GM12801 (cell line): ENCODE results near the gene CCL21.

Experiments used
- CTCF ChIP-seq: IDR thresholded peaks from one replicate; pipeline ENCODE4 v1.5.1; 2011; ENCODE audit warnings: control low read depth; ENCODE audit not compliant: insufficient read length; ENCODE audit errors: extremely low read depth

Gene CCL21

GRCh38 chr9:34715639-34716215 is 5.8 kb upstream of the CCL21 start:
- TF ChIP-seq CTCF = no peak

- no peak for TF ChIP-seq CTCF
These were observed 4.1 kb upstream of the CCL21 start for GRCh38 chr9:34714007-34714406.

GRCh38 chr9:34712140-34712539 is 2.2 kb upstream of the CCL21 start:
- no peak for TF ChIP-seq CTCF

GRCh38 chr9:34709196-34709978 is 549 bp downstream of the CCL21 start:
- no peak for TF ChIP-seq CTCF

- no peak for TF ChIP-seq CTCF
These were observed 2.8 kb downstream of the CCL21 start for GRCh38 chr9:34707130-34707529.

- no peak for TF ChIP-seq CTCF
These were observed 7.9 kb downstream of the CCL21 start for GRCh38 chr9:34701769-34702736.
